HG02610 (cell line): ENCODE data around the gene LRRC15.

Source experiments
- ATAC-seq: cut with Tn5 transposase; IDR thresholded peaks from one replicate; pipeline ENCODE4 v1.9.1; 2021; ENCODE audit warnings: mild to moderate bottlenecking, moderate library complexity; ENCODE audit not compliant: unreplicated experiment

The LRRC15 gene

DNA sequence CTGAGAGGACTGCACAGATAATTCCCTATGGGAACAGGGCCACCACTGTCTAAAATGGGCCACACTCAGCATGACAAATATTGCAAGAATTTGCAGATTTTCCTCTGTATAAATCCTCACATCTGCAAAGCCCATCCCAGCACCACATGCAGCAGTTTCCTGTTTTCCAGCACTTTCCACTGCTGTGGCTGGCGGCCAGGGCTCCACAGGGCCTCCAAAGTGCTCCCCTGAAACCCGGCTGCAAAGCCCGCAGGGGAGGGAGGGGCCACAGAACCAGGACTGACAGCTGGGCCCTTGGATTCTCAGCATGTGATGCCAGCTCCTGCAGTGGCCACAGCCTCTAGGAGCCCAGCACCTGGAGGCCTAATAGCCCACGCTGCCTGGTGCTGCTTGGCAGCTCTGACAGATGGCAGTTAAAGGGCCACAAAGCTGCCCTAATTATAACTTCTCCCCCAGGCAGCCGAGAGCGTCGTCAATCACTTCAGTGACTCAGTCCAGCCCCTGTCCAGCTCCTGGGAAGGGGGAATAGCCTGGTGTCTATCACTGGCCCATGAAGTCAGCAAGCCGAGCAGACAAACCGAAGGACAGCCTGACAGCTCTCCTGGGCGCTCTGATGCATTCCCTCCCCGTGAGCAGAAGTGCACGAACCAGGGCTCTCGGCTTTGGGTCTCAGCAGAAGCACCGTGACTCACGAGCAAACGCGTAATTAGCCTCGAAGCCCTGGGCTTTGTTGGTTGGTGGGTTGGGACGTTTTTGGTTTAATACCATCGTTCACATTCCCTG, 4.7 kb downstream of the LRRC15 start:
- no peak for ATAC-seq

DNA sequence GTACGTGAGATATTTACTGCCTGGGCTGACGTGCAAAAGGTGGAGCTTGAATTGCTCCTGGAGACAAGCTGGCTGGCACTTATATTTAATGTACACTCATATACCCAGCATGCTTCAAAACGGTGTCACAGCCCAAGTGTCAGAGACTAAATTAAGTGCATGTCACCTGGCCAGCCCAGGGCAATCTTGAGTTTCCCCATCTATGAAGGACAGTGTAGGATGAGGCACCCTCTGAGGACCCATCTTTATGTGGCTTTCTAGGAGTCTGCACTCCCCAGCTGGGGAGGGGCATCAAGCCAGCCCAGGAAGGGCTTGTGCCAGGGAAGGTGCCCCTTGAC, 5.3 kb downstream of the LRRC15 start:
- ATAC-seq = no peak

DNA sequence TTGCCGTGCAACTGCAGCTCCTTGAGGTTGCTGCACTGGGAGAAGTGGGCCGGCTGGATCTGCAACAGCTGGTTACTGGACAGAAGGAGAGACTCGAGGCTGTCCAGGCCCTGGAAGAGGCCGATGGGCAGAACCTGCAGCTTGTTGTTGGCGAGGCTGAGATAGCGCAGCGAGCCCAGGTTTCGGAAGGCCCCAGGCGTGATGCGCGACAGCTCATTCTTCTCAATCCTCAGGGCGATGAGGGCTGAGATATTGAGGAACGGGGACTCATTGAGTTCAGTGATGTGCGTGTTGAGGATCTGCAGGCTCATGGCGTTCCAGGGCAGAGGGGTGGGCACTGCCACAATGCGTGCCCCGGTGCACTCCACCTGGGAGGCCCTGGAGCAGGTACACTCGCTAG, 9.0 kb downstream of the LRRC15 start:
- ATAC-seq = no peak

DNA sequence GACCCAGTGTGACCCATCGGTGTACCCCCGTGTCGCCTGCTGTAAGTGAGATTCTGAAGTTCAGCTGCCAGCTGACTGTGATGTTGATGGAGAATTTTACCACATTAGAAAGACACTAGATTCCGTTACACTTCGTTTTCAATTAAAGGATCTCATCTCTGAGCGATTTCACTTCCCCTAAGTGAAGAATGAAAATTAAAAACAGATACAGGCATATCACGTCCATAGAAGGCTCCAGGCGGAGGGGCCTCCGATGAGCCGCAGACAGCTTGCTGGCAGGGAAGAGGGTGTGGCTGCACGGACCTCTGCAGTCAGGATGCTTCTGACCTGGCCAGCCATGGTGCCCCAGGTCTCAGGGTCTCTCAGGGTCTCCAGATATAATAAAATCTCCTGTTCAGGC, 11.9 kb downstream of the LRRC15 start:
- ATAC-seq = no peak

DNA sequence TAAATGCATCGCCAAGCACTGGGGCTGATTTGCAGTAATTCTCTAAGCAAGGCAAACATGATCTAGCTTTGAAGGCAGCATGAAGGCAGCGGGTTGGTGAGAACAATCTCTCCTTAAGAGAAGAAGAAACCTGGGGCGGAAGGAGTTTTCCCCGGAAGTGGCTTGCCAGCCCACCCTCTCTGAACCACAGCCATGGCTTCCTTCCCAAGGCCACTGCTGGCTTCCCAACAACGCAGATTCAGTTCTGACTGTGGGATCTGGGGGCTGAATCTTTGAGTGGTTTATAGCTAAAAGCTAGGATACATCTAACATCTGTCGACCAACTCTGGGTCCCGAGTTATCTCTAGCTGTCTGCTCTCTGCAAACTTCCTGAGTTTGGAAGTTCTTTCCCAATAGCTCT, 14.2 kb downstream of the LRRC15 start:
- no peak for ATAC-seq

DNA sequence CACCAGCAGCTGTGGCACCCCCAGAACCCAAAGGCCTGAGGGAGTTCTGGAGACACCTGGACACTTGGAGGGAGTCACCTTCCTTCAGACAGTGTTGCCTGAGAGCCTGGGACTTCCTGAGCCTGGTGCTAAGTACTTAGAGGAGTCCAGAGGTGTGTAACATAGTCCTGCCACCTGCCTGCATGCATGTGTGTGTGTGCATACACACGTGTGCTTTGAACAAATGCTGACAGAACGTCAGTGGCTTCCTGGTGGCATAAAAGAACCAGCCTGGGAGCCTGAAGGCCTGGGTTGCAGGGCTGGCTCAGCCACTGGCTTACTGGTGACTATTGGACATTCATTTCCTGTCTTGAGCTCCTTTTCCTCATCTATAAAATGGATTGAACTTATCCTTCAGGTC, 15.2 kb downstream of the LRRC15 start:
- no peak for ATAC-seq

DNA sequence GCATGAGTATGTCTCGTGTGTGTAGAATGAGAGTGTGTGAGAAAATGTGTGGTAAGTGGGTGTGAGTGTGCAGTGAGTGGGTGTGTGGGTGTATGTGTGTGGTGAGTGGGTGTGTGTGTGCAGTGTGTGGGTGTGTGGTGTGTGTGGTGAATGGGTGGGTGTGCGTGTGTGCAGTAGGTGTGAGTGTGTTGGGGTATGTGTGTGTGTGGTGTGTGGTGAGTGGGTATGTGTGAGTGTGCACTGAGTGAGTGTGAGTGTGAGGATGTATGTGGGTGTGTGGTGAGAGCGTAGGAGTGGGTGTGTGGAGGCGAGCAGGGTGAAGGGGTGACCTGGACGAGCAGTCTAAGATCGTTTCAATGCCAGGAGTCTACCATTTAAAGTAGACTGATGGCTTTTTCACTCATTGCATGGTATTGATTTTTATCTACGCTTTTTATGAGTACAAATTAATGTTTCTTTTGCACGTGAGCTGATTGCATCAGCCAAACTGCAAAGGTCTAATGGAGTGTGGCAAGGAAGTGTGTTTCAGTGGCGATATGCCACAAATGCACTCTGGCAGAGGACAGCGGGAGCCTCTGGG, 16.8 kb downstream of the LRRC15 start:
- no peak for ATAC-seq

DNA sequence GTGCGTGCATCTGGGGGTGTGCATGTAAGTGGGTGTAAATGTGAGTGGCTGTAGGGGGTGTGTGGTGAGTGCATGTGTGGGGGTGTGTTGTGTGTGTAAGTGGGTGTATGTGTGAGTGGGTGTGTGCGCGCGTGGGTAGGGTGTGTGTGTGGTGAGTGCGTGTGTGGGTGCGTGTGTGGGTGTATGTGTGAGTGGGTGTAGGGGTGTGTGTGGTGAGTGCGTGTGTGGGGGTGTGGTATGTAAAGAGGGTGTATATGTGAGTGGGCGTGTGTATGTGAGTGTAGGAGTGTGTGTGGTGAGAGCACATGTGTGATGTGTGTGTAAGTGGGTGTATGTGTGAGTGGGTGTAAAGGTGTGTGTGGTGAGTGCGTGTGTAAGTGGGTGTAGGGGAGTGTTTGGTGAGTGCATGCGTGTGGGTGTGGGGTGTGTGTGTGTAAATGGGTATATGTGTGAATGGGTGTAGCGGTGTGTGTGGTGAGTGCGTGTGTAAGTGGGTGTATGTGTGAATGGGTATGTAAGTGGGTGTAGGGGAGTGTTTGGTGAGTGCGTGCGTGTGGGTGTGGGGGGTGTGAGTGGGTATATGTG, 17.5 kb downstream of the LRRC15 start:
- no peak for ATAC-seq

DNA sequence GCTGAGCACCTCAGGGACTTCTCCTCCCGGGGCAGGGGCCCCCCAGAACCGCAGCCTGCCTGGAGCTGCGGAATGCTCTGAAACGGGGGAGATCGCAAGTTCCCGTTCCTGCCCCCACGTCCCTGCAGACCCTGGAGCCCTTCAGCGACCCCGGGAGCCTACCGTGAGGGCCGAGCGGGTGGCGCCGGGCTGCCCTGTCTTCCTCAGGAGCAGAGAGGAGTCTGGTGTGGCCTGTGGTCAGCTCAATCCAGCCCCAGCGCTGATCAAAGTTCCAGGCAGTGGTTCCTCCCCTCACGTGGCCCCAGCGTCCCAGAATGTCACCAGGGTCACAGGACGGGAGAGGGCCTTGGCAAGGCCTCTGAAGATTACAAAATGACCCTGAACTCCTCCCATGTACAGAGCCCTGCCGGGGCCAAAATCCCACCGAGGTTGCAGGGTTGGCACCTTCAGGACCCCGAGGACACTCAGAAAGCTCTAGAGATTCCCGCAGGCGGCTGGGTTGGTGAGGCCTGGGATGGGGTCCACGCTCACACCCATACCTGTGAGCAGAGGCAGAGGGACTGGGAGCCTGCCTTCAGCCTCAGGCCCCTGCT, 18.4 kb downstream of the LRRC15 start, which contains the start of gene CPN2:
CPN2 (minus strand) TSS at position 249 of the 593 bp plus-strand sequence. CDS start 8,626 bp downstream, outside the sequence.
- no peak for ATAC-seq

DNA sequence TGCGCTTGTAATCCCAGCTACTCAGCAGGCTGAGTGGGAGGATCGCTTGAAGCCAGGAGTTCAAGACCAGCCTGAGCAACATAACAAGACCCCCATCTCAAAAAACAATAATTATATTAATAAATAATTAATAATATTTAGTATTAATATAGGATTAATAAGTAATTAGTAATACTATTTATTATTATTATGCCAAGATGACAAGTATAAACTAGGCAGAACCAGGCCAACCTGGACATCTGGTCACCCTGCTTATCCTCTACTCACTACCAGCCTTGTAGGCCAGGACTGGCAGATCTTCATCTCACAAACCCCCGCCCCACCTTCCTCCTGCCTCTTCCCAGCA, 18.8 kb downstream of the LRRC15 start:
- no peak for ATAC-seq

DNA sequence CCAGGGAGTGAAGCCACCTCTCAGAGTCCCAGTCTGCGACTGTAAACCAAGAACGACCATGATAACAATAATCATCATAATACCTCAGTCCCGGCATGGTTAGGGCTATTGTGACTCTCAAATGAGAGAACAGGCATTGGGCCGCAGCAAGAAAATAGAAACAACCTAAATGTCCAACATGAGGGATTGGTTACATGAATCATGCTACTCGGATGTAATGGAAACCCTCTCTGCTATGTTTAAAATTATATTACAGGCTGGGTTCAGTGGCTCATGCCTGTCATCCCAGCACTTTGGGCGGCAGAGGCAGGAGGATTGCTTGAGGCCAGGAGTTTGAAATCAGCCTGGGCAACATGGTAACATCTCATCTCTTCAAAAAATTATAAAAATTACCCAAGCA, 21.2 kb downstream of the LRRC15 start:
- no peak for ATAC-seq

DNA sequence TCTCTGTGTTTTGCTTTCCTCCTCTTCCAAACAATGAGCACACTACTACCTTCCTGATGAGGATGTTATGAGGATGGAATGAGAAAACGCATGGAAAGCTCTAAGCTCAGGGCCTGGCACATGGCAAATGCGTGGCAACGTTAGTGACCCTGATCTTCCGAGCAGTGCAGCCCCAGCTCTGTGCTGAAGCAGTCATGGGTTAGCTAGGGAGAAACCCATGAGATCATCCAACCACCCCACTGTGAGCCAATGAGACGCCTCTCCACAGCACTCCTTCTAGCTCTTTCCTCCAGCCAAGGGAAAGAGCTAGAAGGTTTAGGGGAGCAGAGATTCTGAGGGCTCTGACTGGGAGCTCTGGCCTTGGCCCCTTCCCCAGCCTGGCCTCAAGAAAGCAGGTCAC, 22.9 kb downstream of the LRRC15 start:
- ATAC-seq = no peak

DNA sequence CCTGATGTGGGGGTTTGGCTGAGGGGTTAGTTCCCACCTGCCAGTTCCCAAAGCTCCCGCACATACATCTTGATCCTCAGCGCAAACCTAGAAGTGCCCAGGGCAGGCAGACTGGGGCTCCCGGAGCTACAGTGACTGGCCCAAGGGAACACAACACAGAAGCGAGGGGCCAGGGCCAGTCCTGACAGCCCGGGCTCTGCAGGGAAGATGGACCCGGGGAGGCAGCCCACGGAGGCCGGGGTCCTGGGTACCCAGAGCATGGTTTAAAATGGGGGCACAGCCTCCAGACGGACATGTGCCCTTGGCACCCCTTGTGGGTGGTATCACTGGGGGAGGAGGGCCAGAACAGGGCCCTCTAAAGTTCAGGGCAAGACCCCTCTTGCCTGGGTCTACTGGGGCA, 23.5 kb downstream of the LRRC15 start:
- no peak for ATAC-seq

DNA sequence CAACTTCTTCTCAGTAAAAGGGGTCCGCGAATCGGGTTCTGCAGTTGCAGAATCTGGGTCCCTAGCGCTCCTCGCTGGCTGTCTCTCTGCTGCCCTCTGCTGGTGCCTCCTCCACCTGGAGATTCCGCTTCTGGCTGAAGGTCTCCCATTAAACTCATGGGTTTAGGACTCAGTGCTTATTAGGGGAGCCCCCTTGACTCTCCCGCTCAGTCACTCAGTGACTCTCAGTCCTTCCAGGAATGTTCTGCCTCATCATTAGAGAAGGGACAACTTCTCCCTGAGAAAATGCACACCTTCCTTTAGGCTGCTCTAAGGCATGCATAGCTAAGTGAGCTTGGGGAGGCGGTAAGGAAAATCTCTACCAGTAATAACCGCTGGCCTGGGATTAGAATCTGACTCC, 25.5 kb downstream of the LRRC15 start:
- ATAC-seq = peak; percentile 48

DNA sequence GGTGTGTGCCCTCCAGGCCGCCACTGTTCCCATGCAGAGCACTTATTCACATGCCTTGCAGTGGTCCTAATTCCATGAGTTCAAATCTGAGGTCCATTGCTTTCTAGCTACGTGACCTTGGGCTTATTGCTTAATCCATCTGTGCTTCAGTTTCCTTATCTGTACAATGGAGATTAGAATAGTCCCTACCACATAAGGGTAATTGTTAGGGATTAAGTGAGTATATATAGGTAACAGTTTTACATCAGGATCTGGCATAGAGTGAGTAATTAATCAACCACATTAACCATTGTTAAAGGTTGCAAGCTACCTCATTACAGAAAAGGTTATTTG, 26.0 kb downstream of the LRRC15 start:
- no peak for ATAC-seq

DNA sequence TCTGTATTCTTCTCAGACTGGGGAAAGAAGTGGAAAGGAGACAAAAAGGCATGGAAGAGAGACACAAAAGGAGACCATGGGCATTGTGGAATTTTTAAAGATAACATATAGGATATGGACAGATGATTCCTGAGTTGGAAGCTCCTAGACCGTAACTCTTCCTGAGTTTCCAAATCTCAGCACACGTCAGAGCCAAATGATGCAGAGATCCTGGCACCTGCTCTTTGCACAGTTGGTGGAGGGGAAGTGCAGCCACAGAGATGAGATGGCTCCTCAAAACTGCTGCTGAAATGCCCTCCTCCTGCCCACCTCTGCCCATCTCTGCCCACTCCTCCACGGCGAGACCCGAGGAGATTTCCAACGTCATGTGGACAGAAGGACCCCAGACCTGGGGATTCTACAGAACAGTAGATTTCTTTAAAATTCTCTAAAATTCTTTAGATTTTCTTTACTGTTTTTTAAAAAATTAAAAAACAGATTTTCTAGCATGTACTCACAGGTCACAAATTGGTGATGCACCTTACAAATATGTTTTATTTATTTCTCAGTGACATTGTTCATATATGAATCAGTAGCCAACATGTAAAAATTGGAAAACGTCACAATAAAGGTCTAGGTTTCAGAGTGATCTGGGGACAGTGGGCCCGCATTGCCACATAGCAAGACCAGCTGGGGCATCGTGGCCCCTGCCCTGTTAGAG, 26.5 kb downstream of the LRRC15 start:
- no peak for ATAC-seq

DNA sequence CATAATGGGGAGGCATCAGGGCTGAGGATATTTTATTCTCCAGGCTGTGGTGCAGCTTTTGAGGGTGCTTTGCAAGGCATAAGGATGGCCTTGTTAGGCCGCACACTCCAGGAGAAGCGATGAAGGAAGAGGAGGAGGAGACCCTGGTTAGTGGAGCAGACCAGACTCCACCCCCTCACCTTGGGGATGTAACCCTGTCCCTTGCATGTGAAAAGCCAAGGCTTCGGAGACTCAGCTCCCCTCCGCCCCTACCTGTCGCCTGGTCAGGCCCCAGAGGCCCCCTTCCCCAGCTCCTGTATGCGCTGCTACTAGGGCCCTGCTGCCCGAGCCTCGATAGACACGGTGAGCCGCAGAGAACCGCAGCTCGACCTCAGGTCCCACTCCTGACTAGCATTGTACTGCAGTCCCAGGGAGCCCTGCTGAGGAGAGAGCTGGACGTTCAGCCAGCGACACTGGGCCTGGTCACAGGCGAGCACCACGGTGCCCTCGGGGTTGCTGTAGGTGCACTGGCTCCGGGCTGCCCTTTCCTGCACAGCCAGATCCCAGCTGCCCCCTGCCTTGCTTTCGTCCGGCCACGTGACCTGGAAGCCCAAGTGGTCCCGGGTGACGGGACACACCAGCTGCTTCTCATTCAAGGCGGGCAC, 28.7 kb downstream of the LRRC15 start:
- ATAC-seq = no peak

DNA sequence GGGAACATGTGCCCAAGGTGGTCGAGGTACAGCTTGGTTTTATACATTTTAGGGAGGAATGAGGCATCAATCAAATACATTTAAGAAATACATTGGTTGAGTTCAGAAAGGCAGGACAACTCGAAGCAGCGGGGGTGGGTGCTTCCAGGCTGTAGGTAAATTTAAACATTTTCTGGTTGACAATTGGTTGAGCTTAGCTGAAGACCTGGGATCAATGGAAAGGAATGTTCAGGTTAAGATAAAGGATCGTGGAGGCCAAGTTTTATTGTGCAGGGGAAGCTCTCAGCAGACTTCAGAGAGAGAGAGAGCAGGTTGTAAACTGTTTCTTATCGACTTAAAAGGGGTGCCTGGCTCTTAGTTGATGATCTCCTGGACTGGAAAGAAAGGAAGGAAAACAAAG, 29.7 kb downstream of the LRRC15 start:
- ATAC-seq = no peak

DNA sequence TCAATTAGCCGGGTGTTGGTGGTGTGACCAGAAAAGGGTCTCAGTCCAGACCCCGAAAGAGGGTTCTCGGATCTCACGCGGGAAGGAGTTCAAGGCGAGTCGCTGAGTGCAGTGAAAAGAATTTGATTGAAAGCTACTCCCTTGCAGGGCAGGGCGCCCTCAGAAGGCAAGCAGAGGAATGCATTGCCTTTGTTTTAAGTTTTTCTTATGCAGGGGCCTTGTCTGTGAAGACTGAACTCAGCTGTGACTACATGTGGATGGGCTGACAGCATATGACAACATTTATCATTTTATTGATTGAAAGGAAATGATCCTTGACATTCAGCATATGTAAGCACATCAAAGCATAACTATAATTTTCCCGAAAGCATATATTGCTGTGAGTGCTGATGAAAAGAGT, 30.2 kb downstream of the LRRC15 start:
- no peak for ATAC-seq

DNA sequence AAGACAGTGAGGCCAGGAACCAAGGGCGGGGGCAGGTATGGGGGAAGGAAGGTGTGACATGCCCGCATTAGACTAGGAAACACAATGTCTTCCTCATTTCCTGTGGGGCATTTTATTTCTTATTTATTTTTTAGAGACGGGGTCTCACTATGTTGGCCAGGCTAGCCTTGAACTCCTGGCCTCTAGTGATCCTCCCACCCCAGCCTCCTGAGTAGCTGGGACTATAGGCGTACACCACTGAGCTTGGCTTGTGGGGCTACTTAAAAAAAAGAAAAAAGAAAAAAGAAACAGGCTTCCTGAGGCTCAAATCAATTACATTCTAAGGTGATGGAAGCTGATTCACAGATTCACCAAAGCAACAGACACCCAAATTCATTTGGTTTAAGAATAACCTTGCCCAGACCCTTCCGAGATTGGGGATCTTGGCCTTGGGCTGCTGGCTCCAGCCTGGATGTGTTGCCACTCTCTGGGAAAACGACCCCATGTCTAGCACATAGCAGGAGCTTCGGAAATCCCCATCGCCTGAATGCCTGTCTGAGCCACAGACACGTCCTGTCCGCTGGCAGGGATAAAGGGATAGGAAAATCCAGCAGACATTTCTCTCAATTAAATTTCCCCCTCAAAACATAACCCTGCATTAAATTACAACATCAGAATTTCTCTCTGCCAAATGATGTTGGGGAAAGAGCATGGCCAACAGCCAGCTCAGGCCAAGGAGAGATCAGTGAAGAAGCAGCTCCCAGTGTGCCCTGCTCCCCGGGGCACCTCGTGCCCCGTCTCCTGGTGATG, 31.4 kb downstream of the LRRC15 start:
- ATAC-seq = no peak
